Ammon's horn (tissue), 1 donor: Measurements from ENCODE around the gene BICC1.

Experiments used
- DNase-seq: peaks from one replicate; pipeline ENCODE4 v3.0.0-alpha.2; 2016; ENCODE audit warnings: low spot score

The BICC1 gene

DNA sequence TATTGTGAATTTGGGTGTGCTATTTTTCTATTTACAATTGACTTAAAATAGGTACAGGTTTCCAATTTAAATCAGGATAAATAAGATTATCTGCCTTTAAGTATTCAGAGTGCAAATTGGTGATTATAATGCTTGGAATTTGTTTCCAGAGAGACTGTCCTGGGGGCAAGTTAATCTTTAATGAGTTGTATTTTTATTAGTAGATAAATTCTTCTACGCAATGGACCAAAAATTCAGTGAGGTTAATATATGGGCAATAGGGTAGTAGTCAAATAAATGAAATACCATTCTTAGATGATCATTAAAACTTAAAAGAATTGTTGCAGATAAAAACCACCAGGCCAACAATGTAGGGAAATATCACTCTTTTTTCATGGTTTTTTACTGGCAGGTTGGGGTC lies 3.4 kb downstream of the BICC1 start:
- no peak for DNase-seq

DNA sequence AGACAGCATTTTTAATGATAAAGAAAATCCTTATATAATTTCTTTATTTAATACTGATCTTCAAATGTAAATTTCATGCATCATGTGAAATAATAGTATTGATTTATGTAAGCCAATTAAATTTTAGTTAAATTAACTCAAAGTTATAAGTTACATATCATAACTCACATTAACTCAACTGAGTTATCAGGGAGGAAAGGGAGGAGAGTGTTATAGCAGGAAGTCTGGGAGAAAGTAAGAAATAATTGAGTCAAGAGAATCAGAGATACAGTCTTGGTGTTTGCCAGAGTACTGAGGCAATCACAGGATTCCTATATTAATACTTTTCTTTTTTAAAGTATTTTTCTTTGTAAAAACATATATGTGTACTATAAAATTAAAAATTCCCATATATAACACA lies 4.0 kb downstream of the BICC1 start:
- DNase-seq = no peak

DNA sequence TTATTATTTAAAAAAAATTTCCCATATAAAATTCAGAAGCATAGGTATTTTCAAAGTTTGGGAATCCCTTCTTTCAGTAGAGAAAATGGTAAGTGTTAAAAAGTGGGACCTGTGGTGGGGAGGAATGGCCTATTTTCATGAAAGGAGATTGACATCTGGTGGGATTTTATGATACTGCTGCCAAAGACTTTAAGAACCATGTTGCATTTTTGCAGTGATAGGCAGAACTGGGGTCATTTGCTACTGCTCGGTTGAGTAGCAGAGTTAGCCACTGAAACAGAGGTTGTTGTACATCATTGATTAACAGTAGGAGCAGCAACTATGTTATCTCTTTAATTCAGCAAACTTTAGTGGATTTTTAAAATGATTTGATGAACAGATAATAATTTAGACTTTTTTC lies 4.4 kb downstream of the BICC1 start:
- no peak for DNase-seq

DNA sequence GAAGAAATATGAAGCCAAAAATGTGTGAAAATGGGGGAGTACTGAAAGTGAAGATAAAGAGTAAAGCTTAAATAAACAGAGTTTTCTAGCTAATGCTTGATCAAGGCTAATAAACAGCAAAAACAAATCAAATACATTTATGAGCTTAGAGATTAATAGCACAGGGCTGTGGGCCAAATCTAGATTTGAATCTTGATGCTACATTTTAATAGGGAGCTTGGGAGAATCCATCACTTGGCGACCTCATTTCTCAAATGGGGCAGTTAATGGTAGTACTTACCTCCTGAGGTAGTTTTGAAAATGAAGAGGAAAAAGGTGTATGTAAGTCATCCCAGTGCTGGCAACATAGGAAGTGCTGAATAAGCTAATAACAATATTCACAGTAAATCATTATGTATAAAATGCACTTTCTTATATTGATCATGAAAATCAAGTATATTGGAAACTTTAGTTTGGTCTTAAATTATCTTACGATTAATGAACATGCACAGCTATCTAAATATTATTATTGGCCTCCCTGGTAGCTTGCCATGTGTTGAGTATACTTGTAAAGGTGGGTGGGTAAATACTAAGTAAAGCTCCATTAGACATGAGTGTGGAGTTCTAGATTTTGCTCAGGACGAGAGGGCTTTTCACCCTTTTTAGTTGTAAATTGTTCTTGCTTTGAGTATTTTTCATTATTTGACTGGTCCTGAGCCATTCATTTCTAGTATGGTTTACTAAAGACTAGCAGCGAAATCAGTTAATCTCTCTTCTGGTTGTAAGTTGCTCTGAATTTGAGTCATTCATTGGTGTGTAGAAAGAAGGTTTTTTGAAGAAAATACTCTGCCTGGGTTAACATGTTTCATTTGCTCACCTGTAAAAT lies 5.1 kb downstream of the BICC1 start:
- no peak for DNase-seq

DNA sequence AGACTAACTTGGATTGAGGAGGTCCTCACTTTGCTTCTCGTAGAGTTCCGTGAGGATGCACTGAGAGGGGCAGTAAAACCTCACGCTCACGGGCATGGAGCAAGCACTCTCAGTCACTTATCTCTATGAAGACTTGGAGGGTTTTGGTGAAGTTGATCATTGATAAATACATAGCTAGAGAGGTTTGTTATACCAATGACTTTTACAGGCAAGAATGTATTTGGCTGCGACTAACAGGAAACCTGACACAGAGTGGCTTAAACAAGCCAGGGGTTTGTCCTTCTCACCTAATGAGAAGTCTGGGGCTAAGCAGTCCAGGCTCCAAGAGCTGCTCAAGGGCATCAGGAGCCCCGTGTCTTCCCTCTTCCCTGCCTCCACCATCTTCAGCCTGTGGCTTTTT lies 6.1 kb downstream of the BICC1 start:
- no peak for DNase-seq

DNA sequence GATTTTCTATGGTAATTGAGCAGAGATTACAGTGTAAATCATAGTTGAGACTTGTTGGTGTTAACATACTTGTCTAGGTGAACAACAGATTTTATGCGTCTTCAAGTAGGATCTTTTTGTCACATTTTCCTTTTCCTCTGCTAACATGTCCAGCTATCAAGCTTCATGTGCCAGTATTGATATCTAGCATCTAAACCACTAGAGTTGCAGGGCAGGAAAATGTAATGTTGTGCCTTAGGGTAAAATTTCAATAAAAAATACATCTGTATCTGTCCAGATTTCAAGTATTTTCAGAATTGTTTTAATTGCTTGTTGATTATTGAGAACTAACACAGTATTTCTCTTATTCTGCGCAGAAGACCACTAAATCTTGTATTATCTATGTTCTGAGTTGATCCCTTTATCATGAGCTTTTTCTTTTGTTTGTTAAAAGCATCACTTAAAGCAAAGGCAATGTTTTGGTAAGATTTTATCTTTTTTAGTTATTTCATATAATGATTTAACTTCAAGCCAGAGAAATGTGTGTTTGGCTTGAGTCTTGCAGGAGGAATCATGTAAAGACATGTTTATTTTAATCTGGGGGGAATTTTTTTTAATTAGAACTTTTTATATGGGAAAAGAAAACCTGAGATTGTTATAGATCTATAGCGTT lies 16.5 kb downstream of the BICC1 start:
- DNase-seq = no peak

DNA sequence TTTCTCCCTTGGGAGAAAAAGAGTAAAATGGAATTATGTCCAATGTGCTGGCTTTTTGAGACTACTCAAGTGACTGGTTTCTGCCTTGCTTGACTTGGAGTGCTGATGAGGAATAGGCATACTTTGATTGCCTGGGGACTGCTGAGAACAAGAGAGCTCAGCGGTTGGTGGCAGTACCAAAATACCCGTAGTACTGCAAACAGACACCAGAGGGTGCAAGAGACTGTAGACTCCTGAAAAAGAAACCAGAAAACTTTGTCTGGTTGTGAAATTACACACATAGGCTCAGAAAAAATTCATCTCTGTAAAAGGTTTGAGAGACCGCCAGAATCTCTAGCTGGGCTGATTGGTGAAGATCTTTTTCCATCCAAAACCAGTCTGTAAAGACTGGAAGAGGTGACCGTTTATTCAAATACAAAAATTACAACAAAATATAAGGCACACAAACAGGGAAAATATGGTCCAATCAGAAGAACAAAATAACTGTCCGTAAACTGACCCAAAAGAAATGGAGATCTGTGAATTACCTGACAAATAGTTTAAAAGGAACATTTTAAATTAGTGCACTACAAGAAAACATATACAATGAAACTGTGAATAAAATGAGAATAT lies 18.5 kb downstream of the BICC1 start:
- DNase-seq = peak; percentile 25

DNA sequence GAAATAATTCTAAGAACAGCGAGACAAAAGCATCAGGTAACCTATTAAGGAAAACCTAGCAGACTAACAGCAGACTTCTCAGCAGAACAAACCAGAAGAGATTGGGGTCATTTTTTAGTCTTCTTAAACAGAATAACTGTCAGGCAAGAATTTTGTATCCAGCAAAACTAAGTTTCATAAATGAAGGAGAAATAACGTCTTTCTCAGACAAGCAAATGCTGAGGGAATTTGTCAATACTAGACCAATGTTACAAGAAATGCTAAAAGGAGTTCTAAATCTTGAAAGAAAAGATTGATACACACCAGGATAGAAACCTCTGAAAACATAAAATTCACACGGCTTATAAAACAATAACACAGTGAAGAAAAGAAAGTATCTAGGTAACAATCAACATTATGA lies 22.6 kb downstream of the BICC1 start:
- no peak for DNase-seq

DNA sequence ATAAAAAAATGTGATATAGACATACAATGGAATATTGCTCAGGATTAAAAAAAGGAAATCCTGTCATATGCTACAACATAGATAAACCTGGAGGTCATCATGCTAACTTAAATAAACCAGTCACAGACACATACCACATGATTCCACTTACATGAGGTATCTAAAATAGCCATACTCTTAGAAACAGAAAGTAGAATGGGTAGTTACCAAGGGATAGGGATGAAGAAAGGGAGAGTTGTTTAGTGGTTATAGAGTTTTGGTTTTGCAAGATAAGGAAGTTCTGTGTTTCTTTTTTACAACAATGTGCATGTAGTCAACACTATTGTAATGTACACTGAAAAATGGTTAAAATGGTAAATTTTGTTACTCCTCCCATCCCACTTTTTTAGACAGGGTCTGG lies 30.5 kb downstream of the BICC1 start:
- no peak for DNase-seq

DNA sequence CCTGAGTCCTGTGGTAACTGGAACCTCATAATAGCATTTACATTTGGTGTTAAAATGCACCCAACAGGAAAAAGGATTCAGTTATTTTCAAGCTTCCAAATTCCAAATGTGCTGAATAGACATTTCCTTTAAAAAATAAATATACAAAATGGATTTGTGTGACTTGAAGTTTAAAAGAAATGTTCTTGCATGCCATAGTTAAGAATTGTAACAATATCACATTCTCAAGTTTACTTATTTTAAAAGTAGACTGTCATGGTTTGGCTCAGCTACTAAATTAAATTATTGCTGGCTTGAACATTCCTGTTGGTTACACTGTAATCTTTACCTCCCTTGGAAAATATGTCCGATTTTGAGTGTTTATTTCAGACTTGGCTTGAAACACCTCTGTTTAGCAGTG lies 31.5 kb downstream of the BICC1 start:
- no peak for DNase-seq

DNA sequence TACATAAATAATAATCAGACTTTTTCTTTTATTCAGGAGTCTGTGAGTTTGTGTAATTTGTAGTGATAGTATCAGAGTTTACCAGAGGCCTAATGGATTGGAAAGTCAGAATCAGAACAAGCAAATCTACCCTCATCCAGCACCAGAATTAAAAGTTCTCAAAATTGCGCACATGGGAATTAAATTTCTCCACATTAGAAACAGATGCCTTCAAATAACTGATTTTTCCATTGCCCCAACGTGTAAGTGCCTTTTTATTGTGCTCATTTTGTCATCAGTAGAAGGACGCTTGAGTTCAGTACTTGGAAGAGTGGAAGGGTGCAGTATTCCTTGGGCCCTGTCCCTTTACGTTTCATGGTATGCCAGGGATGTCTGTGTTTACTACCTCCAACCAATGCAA lies 32.8 kb downstream of the BICC1 start:
- no peak for DNase-seq

DNA sequence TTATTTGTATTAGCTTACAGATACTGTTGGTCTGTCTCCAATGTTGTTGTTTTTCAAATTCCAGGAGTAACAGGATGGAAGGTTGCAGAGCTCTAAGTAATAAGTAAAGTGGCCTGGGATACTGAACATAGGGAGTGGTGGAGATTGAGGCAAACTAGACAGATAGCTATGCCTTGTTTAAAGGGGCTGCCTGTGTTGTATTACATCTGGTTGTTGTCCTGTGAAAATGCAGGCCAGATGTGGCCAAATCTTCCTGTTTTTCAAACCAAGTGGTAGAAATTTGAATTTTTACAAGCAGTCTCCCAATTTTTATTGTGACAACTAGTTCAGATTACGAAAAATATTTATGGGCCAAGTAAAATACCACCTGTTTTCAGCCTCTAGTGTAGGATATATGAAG lies 33.5 kb downstream of the BICC1 start:
- DNase-seq = no peak

DNA sequence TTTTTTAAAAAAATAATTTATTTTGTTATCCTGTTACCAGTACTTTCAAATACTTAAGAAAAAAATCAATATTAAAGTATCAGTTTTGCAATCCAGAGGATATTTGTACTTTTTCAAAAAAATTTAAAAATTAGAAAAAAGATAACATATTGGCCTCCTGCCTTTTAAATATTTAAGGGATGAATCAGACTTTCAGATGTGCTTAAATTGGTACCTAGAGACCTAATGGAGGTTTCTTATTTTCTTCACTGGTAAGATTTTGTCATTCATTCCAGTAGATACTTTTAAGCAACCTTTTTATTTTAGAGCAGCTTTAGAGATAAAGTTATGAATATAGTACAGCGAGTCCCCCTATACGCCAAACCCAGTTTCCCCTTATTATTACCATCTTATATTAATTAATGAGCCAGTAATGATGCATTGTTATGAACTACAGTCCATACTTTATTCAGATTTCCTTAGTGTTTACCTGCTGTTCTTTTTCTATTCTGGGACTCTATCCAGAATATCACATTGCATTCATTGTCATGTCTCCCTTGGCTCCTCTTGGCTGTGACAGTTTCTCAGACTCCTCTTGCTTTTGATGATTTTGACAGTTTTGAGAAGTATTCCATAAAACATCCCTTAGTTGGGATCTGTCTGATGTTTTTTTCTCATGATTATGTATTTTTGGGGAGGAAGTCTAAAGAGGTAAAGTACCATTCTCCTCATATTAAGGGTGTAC lies 34.2 kb downstream of the BICC1 start:
- DNase-seq = no peak

DNA sequence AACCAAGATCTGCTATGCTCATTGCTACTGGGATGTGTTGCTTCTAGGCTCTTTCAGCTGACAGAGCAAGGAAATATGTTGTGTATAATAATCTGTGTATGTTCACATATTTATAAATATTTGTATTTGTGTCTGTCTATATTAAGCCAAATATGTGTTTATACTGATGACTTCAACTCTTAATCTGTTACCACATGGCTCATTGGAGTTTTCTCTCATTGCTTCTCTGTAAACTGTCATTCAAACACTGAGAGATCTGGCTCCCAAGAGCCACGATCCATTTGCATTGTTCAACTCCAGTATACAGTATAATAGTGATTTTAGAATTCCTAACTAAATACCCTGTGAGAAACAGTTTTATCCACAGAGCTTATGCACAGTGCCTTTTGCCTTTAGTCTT lies 35.3 kb downstream of the BICC1 start:
- DNase-seq = no peak

DNA sequence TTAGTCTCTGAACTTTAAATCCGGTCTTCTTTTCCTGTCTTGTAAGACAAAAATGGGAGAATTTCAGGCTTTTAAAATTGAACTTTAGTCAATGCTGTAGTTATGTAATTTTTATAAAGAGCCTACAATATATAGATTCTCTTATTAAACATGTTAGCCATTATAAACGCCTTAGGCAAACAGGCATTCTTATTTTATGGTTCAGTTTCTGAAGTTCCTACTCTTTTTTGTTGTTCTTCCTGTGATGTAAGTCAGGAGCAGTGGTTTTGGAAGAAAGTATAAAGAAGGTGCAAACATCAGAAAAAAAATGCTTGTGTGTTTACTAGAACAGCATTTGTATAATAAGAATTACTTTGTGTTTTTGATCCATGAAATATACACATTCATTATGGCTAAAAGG lies 41.6 kb downstream of the BICC1 start:
- no peak for DNase-seq

DNA sequence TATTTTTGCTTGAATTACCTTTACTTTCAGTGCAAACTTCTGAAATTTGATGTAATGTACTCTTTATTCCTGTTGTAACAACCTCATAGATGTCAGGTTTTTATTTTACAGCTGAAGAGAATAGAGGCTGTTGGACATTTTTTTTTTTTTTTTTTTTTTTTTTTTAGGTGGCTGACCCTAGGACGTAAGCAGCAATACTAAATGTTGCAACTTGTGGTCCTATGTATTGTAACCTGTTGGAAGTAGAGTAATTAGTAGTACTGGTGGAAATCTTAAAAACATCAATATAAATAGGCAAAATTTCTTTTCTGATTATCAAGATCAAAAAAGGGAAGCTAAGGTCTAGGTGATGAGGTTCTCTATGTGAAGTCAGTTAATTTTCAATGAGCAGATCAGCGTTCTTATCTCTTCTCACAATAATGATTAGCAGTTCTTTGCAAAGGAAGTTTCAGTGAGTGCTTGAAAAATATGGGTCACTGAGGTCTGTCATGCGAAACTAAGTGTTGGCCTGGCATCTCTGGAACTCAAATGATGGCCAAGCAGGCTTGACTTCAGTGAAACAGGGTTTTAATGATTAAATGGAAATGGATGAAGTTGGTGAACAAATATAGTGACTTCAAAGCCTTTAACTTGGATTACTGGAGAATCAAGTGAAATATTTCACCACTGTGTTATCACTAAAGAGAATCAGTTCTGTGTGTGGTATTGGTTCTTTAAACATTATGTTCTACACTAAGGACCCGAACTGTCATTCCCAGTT lies 42.7 kb downstream of the BICC1 start:
- DNase-seq = no peak

DNA sequence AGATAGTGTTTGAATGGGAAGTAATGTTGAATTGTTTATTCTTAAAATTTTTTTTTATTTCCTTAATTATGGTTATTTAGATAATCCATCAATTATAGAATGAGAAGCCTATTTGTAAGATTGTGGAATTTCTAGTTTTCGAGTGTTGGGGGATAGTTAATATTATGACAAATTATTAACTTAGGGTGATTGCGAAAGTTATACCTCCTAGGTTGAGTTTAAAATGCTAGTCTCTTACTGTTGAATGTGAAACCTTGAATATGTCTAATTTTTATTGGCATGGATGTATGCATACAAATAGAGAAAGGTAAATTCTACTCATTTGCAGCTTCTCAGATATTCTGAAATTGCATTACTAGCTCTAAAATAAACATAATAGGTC lies 43.2 kb downstream of the BICC1 start:
- DNase-seq = no peak

DNA sequence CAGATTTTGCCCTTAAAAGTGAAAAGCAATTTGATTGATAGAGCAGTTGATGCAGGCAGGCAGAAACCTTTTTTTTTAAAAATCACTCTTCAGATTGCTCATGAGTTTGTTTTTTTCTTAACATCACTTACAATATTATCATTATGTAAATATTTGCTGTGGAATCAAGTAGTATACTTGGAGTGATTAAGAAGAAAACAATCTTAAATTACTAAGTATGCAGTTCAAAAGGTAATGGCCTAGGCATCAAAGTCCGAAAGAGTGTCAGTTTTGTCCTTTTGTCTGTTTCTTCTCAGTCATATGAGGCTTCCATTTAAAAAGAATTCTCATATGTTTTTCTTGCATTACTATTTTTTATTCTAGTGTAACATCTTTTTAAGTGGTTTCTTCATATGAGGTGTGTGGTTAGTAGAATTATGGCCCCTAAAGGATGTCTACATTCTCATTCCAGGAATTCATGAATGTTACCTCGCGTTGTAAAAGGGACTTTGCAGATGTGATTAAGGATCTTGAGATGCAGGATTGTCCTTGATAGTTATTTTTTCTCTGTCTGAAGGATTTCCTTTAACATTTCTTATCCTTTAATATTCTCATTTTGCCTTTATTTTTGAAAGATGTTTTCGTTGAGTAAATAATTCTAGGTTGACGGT lies 44.0 kb downstream of the BICC1 start:
- no peak for DNase-seq

DNA sequence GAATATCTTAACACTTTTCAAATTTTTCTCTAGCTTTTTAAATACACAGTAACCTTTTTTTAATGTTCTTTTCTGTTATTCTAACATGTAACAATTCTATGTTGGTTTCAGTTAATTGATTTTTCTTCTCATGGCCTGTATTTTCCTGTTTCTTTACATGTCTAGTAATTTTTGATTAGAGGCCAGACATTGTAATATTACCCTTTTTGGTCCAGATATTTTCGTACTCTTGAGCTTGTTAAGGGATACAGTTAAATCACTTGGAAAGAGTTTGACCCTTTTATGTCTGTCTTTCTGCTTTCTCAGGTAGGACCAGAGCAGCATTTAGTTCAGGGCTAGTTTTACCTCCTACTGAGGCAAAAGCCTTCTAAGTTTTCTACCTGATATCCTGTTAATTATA lies 45.0 kb downstream of the BICC1 start:
- no peak for DNase-seq

DNA sequence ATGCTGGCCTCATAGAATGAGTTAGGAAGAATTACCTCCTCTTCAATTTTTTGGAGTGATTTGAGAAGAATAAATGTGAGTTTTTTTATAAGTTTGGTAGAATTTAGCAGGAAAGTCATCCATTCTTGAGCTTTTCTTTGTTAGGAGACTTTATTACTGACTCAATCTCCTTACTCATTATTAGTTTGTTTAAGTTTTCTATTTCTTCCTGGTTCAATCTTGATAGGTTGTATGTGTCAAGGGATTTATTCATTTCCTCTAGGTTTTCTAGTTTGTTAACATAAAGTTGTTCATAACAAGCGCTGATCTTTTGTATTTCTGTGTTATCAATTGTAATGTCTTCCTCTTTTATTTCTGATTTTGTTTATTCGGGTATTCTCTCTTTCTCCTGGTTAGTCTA lies 47.4 kb downstream of the BICC1 start:
- no peak for DNase-seq

DNA sequence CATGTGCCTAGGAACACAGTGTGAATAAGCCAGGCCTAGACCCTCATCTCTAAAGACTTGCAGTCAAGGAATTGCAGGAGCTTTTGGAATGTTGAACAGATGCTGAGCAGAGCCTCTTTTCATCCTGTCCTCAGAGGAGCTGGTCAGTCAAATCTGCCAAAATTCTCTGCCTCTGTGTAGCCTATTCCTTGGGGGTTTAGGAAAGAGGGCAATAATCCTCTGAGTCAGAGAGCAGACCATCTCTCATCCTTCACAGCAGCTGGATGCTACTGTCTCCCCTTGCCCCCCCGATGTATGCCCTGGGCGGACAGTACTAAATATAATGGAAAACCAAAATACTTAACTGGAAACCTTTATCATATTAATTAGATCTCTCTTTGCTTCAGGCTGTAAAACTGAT lies 52.6 kb downstream of the BICC1 start:
- no peak for DNase-seq

DNA sequence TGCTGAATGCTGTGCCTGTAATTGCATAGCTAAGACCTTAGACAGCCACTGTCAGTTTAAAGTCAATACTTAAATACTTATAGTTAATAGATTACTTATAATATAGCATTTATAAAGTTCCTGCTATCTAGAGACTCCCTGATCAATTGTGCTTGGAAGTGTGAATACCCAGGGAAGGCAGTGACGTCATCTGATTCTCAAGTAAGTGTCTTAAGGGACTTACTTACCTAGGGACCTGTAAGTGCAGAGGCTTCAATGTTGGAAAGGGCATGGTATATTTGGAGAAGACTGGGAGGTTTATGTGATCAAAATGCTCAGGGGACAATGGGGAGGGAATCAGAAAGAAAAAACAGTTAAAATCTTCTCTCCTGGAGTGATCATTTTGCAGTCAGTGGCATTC lies 55.0 kb downstream of the BICC1 start:
- no peak for DNase-seq
